Activated CD4-positive, alpha-beta T cell treated with anti-CD3 and anti-CD28 coated beads, Interleukin-2, amount 50 U/mL, for 4 hours (primary cell): ENCODE measurements around the gene TAL1.

Source experiments
- DNase-seq, 2 experiments: peaks; one replicate each; pipeline ENCODE4 v3.0.0-alpha.2; 2020

The TAL1 gene

DNA sequence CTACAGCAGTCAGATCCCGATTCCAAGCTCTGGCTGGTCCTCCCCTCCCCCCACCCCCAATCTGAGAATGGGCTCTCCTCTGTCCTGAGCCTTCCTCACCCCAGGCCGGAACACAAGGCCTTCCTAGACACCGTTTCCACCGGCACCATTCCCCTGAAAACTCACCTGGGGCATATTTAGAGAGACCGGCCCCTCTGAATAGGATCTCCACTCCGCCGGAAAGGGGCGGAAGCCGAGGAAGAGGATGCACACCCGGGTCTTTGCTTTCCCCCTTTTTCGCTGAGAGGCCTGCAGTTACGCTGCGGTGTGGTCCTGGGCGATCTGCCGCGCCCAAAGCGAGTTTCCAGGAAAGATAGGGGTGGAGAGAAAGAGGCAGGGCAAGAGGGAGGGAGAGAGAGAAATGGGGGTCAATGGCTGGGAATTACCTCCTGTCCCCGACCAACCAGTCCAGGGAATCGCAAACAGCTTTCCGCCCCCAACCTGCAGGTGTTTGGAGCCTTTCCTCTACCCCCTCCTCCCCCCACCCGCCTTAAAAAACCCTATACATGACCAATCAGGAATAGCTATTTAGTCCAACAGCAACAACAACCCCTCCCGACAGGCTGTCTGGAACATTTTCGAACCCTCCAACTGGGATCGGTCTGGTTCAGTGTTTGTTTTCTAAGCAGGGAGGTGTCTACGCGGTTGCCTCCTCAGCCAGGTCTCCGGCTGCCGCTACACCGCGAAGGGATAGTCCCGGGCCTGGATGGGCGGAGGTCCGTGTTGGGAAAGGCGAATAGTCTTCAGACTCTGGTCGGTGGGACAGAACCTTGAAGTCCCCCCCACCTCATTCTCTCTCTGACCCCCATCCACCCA, 2.8 kb downstream of the TAL1 start:
- DNase-seq, result no peak

GRCh38 chr1:47228644-47229030, 3.4 kb downstream of the TAL1 start:
- DNase-seq, result no peak

GRCh38 chr1:47227341-47228232, 4.4 kb downstream of the TAL1 start:
- no peak for DNase-seq

- DNase-seq, result no peak
Measured at GRCh38 chr1:47226839-47227215, 5.2 kb downstream of the TAL1 start.

GRCh38 chr1:47226121-47226838, 5.7 kb downstream of the TAL1 start:
- DNase-seq, result no peak

GRCh38 chr1:47225430-47226100, 6.5 kb downstream of the TAL1 start:
- no peak for DNase-seq

DNA sequence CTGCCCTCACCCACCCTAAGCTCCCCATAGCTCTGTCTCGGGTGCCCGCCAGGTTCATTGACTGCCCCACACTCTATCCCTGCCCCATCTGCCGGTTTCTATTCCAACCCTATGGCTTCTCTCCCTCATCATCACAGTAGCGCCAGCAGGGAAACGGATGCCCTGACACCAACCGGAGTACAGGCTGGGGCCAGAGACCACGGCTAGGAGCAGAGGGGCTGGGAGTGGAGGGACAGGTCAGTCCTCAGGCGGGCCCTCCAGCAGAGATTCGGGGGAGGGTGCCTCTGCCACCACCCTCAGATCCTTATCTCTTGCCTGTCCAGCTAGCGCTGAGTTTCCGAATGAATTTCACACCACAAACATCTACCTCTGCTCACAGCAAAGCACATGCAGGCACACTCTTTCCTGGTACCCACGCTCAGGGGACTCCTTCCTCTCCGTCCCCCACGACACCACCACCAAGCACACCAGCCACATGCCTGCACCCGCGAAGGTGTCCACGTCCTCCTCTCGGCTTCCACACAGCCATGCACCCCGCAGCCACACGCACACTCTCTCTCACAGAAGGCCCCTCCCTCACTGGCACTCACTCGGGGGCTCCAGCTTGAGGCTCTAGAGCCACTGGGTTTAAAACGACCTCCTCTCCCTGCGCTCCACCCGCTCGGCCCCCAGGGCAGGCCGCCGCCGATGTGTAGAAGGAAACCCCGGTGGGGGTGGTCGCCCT, 7.2 kb downstream of the TAL1 start:
- DNase-seq, result no peak

DNA sequence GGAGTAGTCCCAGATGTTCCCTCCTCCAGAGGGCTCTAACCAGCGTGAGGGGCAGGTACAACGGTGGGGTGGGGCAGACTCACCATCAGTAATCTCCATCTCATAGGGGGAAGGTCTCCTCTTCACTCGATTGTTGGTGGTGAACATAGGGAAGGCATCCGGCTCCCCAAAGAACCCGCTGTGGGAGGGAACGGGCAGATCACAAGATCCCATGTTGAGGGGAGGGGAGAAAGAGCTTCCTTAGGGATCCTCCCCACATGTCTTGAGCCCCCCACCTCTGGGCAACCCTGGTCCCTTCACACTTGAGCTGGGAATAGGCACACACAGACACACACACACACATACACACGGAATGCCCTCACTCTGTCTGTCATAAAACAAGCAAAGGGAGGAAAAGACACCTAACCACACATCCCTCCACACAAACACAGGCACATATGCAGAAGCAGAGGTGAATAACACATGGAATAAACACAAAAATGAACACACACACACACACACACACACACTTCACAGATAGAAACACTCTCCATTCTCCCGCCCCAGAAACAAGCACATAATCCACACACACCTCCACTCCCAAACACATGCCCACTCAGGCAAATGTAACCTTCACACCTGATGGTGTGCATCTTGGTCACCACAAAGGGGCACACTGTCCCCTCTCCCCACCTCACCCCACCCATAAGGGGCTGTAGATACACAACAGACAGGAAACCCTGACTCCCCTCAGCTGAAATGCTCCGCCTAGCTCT, 7.9 kb downstream of the TAL1 start:
- no peak for DNase-seq

DNA sequence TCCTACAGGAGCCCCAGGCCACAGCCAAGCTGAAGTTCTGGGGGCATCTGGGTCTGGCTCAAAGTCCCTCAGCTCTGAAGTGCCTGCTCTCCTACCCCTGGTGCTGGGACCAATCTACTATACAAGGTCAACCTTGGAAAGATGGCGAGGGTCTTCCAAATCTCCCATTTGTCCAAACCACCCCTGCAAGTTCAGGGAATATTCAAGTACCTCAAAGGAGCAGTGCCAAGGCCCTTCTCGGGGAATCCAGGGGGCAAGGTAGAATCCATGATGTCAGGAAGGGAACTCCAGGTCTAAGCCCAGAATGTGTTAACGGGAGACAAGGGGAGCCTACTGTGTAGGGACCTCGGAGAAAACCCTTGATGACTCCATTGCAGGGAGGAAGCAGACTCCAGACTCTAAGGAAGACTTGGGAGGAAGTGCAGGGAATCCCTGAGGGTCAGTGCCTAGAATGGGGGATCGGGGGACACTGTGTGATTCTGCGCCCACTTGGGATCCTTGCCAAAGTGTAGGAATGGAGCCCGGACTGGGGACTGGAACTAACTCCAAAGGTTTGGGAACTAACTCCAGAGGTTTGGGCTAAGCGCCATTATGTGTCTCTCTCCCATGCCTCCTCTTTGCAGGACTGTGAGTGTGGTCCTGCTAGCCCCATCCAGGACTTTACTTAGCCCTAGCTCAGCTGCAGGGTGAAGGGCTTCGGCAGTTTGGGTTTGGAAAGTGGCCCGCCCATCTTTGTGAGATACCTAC, 8.7 kb downstream of the TAL1 start:
- no peak for DNase-seq

DNA sequence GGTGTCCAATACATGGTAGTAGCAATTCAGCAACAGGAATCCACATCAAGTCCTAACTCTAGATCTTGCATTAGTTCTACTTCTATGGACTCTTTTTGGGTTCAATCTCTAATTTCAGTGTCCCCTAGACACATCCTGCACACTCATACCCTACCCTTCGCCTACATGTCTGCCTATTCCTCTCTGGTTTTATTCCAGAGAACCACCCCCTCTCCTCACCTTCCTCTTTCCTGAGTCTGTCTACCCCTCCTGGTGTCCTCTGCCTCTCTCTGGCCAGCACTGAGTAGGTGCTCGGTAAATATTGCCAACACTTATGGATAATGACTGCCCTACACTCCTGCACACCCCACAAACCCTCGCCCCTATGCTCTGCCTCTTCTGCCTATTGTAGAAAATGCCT, 9.5 kb downstream of the TAL1 start:
- DNase-seq, result no peak

- DNase-seq, result no peak
Measured at GRCh38 chr1:47219590-47220220, 12.3 kb downstream of the TAL1 start.

GRCh38 chr1:47219001-47219400, 13.0 kb downstream of the TAL1 start:
- no peak for DNase-seq

DNA sequence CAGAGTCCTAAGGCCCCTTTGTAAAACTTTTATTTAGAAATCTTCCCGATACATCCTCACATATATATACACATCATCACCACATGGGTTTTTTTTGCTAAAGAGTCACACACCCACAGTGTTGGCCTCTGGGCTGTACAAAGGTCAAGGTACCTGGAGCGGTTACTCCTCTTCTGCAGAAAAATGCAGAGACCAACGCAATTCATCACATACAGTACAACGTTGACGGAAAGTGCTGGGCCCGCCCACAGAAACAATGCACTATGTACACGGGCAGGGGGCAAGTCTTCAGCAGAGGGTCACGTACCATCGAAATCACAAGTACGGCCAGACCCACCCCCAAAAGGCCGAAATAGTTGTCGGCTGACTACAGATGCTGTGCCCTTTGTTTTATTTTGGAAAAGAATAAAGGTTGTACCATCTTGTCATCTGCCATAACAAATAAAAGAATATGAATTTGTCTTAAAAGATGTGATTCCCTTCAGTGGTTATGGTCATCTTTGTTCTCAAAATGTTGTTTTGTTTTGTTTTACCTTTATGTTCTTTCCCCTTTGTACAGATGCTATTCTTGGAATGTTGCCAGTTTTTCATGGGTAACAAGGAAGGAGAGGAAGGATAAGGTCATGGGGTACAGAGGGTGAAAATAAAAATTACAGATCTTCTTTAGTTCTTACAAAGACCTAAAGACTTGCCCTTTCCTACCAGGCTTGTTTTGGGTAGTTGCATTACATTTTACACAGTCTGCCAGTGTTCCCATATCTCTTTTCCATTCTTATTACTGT, 15.6 kb downstream of the TAL1 start:
- DNase-seq, result no peak

GRCh38 chr1:47215713-47216112, 16.3 kb downstream of the TAL1 start:
- no peak for DNase-seq

GRCh38 chr1:47214549-47214948, 17.5 kb downstream of the TAL1 start:
- DNase-seq, result no peak

DNA sequence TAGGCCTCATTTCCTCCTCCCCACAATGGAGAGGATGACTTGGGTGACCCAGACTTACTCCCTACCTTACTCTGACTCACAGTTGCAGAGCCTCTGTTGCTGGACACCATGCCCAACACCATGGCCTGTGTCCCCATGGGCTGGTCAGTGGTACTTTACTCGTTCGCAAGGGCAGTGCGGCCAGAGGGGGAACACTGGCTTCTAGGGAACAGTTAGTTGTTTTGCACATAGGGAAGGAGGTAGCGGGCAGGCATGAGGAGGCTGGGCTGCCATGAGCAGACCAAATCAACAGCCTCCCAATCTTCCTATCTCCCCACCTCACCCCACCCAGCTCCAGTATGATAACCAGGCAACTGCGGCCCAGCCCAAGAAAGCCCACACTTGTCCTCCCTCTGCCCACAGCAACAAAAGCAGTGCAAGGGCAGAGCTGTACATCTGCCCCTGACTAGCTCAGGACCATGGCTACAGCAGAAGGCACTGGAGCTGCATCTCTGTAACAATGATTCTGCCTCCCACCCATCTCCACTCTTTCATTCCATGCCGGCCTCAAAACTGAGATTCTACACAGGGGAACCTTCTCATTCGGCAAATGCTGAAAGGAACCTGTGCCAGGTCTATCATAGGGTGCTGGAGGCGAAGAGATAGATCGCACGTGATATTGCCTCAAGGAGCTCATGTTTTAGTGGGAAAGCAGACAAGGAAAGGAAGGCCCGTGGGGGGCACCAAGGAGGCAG, 18.6 kb downstream of the TAL1 start:
- no peak for DNase-seq

- DNase-seq, result no peak
Measured at GRCh38 chr1:47212636-47213229, 19.3 kb downstream of the TAL1 start.

DNA sequence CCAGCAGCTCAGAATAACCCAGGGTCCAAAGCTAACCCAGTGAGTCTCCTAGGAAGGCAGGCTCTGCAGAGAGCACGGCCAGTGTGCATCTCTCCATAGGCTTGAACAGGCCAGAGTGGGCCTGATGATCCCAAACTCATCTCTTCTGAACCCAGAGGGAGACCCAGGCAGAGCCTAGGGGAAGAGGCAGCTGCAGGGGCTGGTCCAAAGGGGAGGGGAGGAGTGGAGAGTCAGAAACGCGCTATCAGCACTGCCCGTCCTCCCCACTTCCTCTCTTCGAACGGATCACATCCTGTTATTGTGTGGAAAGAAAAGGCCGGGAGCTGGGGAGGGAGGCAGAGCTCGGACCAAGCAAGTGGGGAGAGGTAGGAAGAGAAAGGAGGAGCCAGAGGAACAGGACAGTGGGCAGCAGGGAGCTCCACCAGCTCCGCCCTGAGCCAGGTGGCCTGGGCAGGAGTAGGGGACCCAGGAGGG, 20.2 kb downstream of the TAL1 start:
- DNase-seq, result no peak
